IMR-90 (cell line): ENCODE measurements around the gene BSND. TPM values are rescaled to one million over a fixed set of nuclear protein-coding genes. Genes with fewer than 3 reads are reported as not detected.

ENCODE experiments used
- ATAC-seq: fragments of 200-7000 bp; cut with Tn5 transposase; 2 replicates; pipeline ENCODE4 v1.9.1; 2020; ENCODE audit warnings: low read depth, mild to moderate bottlenecking, moderate library complexity
- BruUV-seq: library from RNA; stranded (reverse); fragments of 400-500 nt; replicated peaks from 2 replicates; lab custom pipeline; 2021; lab: Mats Ljungman, UMichigan
- CTCF ChIA-PET: fragments of 300-600 bp; formaldehyde crosslinking; extraction: SDS; loops from one replicate; lab custom pipeline; 2021; ENCODE audit warnings: antibody characterized with exemption; lab: Yijun Ruan, JAX
- POLR2A ChIA-PET: fragments of 300-600 bp; sonication (Branson Sonifier 250); formaldehyde crosslinking; loops from one replicate; lab custom pipeline; 2022; ENCODE audit warnings: antibody characterized with exemption; ENCODE audit not compliant: unreplicated experiment; lab: Charles Lee
- DNase-seq: peaks from one replicate; pipeline ENCODE4 v3.0.0; 2013
- H2AFZ ChIP-seq: replicated peaks from 2 replicates; pipeline ENCODE3; 2013; ENCODE audit warnings: low read length, mild to moderate bottlenecking; ENCODE audit not compliant: poor library complexity
- H2AK5ac ChIP-seq: 2 replicates; pipeline ENCODE4 v1.6.1; 2013; ENCODE audit warnings: low read depth, low read length, inconsistent platforms
- H2AK9ac ChIP-seq: replicated peaks from 2 replicates; pipeline ENCODE3; 2013; ENCODE audit warnings: mild to moderate bottlenecking, low read depth, low read length, moderate library complexity; ENCODE audit not compliant: poor library complexity
- H2BK120ac ChIP-seq: 2 replicates; pipeline ENCODE4 v1.6.1; 2013; ENCODE audit warnings: low read depth, low read length, inconsistent platforms
- H2BK15ac ChIP-seq: 3 replicates; pipeline ENCODE4 v1.6.1; 2013; ENCODE audit warnings: low read depth, low read length, inconsistent platforms
- H2BK20ac ChIP-seq: 2 replicates; pipeline ENCODE4 v1.6.1; 2013; ENCODE audit warnings: low read depth, mild to moderate bottlenecking, inconsistent platforms, low read length, moderate library complexity
- H2BK5ac ChIP-seq: 2 replicates; pipeline ENCODE4 v1.6.1; 2013; ENCODE audit warnings: mild to moderate bottlenecking, low read depth, low read length, inconsistent platforms; ENCODE audit not compliant: poor library complexity, severe bottlenecking
- H3K14ac ChIP-seq: replicated peaks from 2 replicates; pipeline ENCODE4 v1.6.1; 2013; ENCODE audit warnings: low read depth, low read length, inconsistent platforms
- H3K18ac ChIP-seq: 2 replicates; pipeline ENCODE4 v1.6.1; 2013; ENCODE audit warnings: low read depth, low read length, control low read depth
- H3K23ac ChIP-seq: 2 replicates; pipeline ENCODE4 v1.6.1; 2013; ENCODE audit warnings: low read depth, low read length, inconsistent platforms
- H3K27ac ChIP-seq: 2 replicates; pipeline ENCODE4 v1.5.1; 2013; ENCODE audit warnings: mild to moderate bottlenecking, control low read depth, low read length; ENCODE audit not compliant: insufficient read depth
- H3K27me3 ChIP-seq: 2 replicates; pipeline ENCODE4 v1.6.1; 2013; ENCODE audit warnings: low read length; ENCODE audit not compliant: control insufficient read depth, insufficient read depth
- H3K36me3 ChIP-seq: 2 replicates; pipeline ENCODE4 v1.6.1; 2013; ENCODE audit warnings: low read length, mixed read lengths; ENCODE audit not compliant: control insufficient read depth, insufficient read depth
- H3K4ac ChIP-seq: 2 replicates; pipeline ENCODE4 v1.6.1; 2013; ENCODE audit warnings: low read depth, low read length, inconsistent platforms
- H3K4me1 ChIP-seq: 2 replicates; pipeline ENCODE4 v1.6.1; 2013; ENCODE audit warnings: low read length, mixed read lengths; ENCODE audit not compliant: control insufficient read depth, insufficient read depth
- H3K4me2 ChIP-seq: 2 replicates; pipeline ENCODE4 v1.6.1; 2013; ENCODE audit warnings: low read depth, mild to moderate bottlenecking, control low read depth, low read length, moderate library complexity
- H3K4me3 ChIP-seq: 2 replicates; pipeline ENCODE4 v1.5.1; 2013; ENCODE audit warnings: low read depth, mild to moderate bottlenecking, control low read depth, low read length, moderate library complexity; ENCODE audit not compliant: insufficient read depth
- H3K56ac ChIP-seq: 2 replicates; pipeline ENCODE4 v1.6.1; 2013; ENCODE audit warnings: low read length, inconsistent platforms; ENCODE audit not compliant: insufficient read depth; ENCODE audit errors: extremely low read depth
- H3K79me1 ChIP-seq, 2 experiments: 2 replicates each; pipeline ENCODE4 v1.6.1; 2013; ENCODE audit warnings: low read length in 2 of 2, inconsistent platforms in 1 of 2, low read depth in 1 of 2
- H3K9ac ChIP-seq: 2 replicates; pipeline ENCODE4 v1.6.1; 2013; ENCODE audit warnings: low read depth, low read length, control low read depth
- H3K9me1 ChIP-seq: 2 replicates; pipeline ENCODE4 v1.6.1; 2013; ENCODE audit warnings: low read length, inconsistent platforms; ENCODE audit not compliant: insufficient read depth
- H3K9me3 ChIP-seq: 2 replicates; pipeline ENCODE4 v1.6.1; 2013; ENCODE audit warnings: low read length; ENCODE audit not compliant: control insufficient read depth, insufficient read depth
- H4K20me1 ChIP-seq: 2 replicates; pipeline ENCODE4 v1.6.1; 2013; ENCODE audit warnings: low read length, inconsistent platforms; ENCODE audit not compliant: insufficient read depth
- H4K5ac ChIP-seq: 2 replicates; pipeline ENCODE4 v1.6.1; 2013; ENCODE audit warnings: mild to moderate bottlenecking, low read depth, low read length, control low read depth
- H4K8ac ChIP-seq, 2 experiments: 2 replicates each; pipeline ENCODE4 v1.6.1; 2013; ENCODE audit warnings: low read depth in 2 of 2, low read length in 2 of 2, control low read depth in 1 of 2, inconsistent platforms in 1 of 2
- H4K91ac ChIP-seq: 2 replicates; pipeline ENCODE4 v1.6.1; 2013; ENCODE audit warnings: low read depth, low read length, inconsistent platforms; ENCODE audit not compliant: insufficient read depth
- BHLHE40 ChIP-seq: fragments of 150-350 bp; IDR thresholded peaks from 2 replicates; pipeline ENCODE4 v1.6.1; 2016; ENCODE audit warnings: mild to moderate bottlenecking, low read depth, low read length
- CEBPB ChIP-seq: IDR thresholded peaks from 2 replicates; pipeline ENCODE4 v1.6.1; 2012; ENCODE audit warnings: low read depth, low read length, improper control_type of control experiment
- CHD1 ChIP-seq: IDR thresholded peaks from 2 replicates; pipeline ENCODE4 v1.6.1; 2012; ENCODE audit warnings: low read depth, low read length, improper control_type of control experiment
- CTCF ChIP-seq: conservative IDR thresholded peaks from 2 replicates; pipeline ENCODE4 v1.5.1; 2012; ENCODE audit warnings: mild to moderate bottlenecking, low read depth, low read length, improper control_type of control experiment
- ELK1 ChIP-seq: fragments of 150-350 bp; IDR thresholded peaks from 2 replicates; pipeline ENCODE4 v1.6.1; 2016; ENCODE audit warnings: low read depth, mild to moderate bottlenecking, low read length, moderate library complexity, borderline replicate concordance
- FOS ChIP-seq: fragments of 150-350 bp; IDR thresholded peaks from 2 replicates; pipeline ENCODE4 v1.6.1; 2016; ENCODE audit warnings: low read depth, low read length
- MAFK ChIP-seq: IDR thresholded peaks from 2 replicates; pipeline ENCODE4 v1.6.1; 2012; ENCODE audit warnings: low read depth, low read length, improper control_type of control experiment
- MAZ ChIP-seq: IDR thresholded peaks from 2 replicates; pipeline ENCODE4 v1.6.1; 2012; ENCODE audit warnings: low read depth, mild to moderate bottlenecking, low read length, improper control_type of control experiment, moderate library complexity, borderline replicate concordance
- MXI1 ChIP-seq: IDR thresholded peaks from 2 replicates; pipeline ENCODE4 v1.6.1; 2012; ENCODE audit warnings: low read depth, mild to moderate bottlenecking, low read length, moderate library complexity, borderline replicate concordance
- NFE2L2 ChIP-seq: fragments of 150-350 bp; IDR thresholded peaks from 2 replicates; pipeline ENCODE4 v1.6.1; 2016; ENCODE audit warnings: low read depth, mild to moderate bottlenecking, low read length
- POLR2A ChIP-seq: IDR thresholded peaks from 2 replicates; pipeline ENCODE4 v1.6.1; 2012; ENCODE audit warnings: mild to moderate bottlenecking, low read depth, low read length
- RAD21 ChIP-seq: IDR thresholded peaks from 2 replicates; pipeline ENCODE4 v1.6.1; 2012; ENCODE audit warnings: low read length, improper control_type of control experiment
- RCOR1 ChIP-seq: IDR thresholded peaks from 2 replicates; pipeline ENCODE4 v1.6.1; 2012; ENCODE audit warnings: mild to moderate bottlenecking, low read length, improper control_type of control experiment; ENCODE audit not compliant: insufficient replicate concordance
- RFX5 ChIP-seq: IDR thresholded peaks from 2 replicates; pipeline ENCODE4 v1.8.0; 2012; ENCODE audit warnings: low read depth, mild to moderate bottlenecking, low read length, moderate library complexity
- USF2 ChIP-seq: fragments of 150-350 bp; IDR thresholded peaks from 2 replicates; pipeline ENCODE4 v1.6.1; 2017; ENCODE audit warnings: mild to moderate bottlenecking, antibody characterized with exemption, low read length, low read depth
- WGBS, 2 experiments: methylation state at CpG; one replicate each; pipeline versions ENCODE4 v1.1.5 to v1.1.7; 2013; ENCODE audit warnings: missing lambda C conversion rate in 2 of 2; ENCODE audit not compliant: insufficient read length in 1 of 2; ENCODE audit errors: extremely low coverage in 2 of 2; 5-methylcytosine and 5-hydroxymethylcytosine counted together
- dilution Hi-C: fragments of 300-500 bp; cut with HindIII; formaldehyde crosslinking; loops from one replicate; pipeline ENCODE4 v1.14.3; 2018; ENCODE audit warnings: low sequenced_read_pairs; ENCODE audit not compliant: unreplicated experiment
- in situ Hi-C: fragments of 300-500 bp; cut with MboI; formaldehyde crosslinking; loops from 3 replicates; pipeline ENCODE4 v1.14.3; 2019; ENCODE audit warnings: low sequenced_read_pairs, inconsistent platforms, mixed read lengths
- intact Hi-C: fragments of 100-400 bp; cut with micrococcal nuclease; formaldehyde crosslinking; loops from 2 replicates; pipeline ENCODE4 v1.10.0; 2022
- polyA plus RNA-seq, 3 experiments: library from polyadenylated mRNA; depleted of rRNA; stranded (reverse); fragments of >200 nt; gene quantifications; 2 replicates each; pipeline ENCODE4 v1.2.3, GENCODE V29; 2012; ENCODE audit warnings: low replicate concordance in 1 of 3
- total RNA-seq: library from RNA; depleted of rRNA; stranded (reverse); fragments of >200 nt; gene quantifications from 2 replicates; pipeline ENCODE4 v1.2.3, GENCODE V29; 2012

The BSND gene
- total and polyA plus RNA-seq, 2 of the 4 experiments (the other 2 are of a cell fraction), result not detected

GRCh38 chr1:54995013-54995760 lies 3.5 kb upstream of the BSND start:
- no peak overlapping the region for H2BK15ac ChIP-seq
- H4K20me1 ChIP-seq, result peaks cover 7% of the 10 kb centered on the region; the same call in 1 of the 2 replicates
- no peak overlapping the region for H2BK5ac ChIP-seq
- H3K79me1 ChIP-seq, result no peaks in the 10 kb centered on the region
- no peak overlapping the region for H3K27ac ChIP-seq
- H3K36me3 ChIP-seq, result no peaks in the 10 kb centered on the region
- H3K9me3 ChIP-seq, result no peaks in the 10 kb centered on the region
- intact Hi-C loops, result loop anchor here (5.0 kb wide), 1 partner anchor 183 kb away; no protein-coding TSS in a partner anchor
- ChIA-PET POLR2A (no interaction called here), CTCF (interaction anchor here (1.4 to 1.7 kb wide), 3 partner anchors 18 to 50 kb away, joined by 6 to 13 read pairs (median 9); no protein-coding TSS in a partner anchor)
- H3K9ac ChIP-seq, result no peak overlapping the region
- H3K18ac ChIP-seq, result no peak overlapping the region
- BruUV-seq, result no TSS peak
- no peak overlapping the region for H4K5ac ChIP-seq
- no peak for DNase-seq
- no peak overlapping the region for H4K91ac ChIP-seq
- ATAC-seq, result no peak
- no peak overlapping the region for H4K8ac ChIP-seq
- no peak overlapping the region for H2AK5ac ChIP-seq
- H3K9me1 ChIP-seq, result no peaks in the 10 kb centered on the region
- no peak overlapping the region for H3K56ac ChIP-seq
- no peak overlapping the region for H2AK9ac ChIP-seq
- 53% methylated on average over 6 of the region's 12 CpGs; no CpG with 5 or more reads in 1 of the 2 experiments for WGBS, 2 experiments
- dilution Hi-C loops, result no loop called here
- no peak overlapping the region for H3K4me2 ChIP-seq
- H3K4me1 ChIP-seq, result no peaks in the 10 kb centered on the region
- H3K4me3 ChIP-seq, result no peak overlapping the region
- no peak overlapping the region for H2AFZ ChIP-seq
- H3K4ac ChIP-seq, result no peak overlapping the region
- H3K27me3 ChIP-seq, result peaks cover 67% of the 10 kb centered on the region
- in situ Hi-C loops, result loop anchor here (5.0 kb wide), 1 partner anchor 43 kb away; no protein-coding TSS in a partner anchor
- H3K23ac ChIP-seq, result no peak overlapping the region
- no peak overlapping the region for H2BK120ac ChIP-seq
- H3K14ac ChIP-seq, result no peak overlapping the region
- H2BK20ac ChIP-seq, result no peak overlapping the region
- no peak for TF ChIP-seq POLR2A
- no peak for TF ChIP-seq RAD21
- no peak for TF ChIP-seq MXI1
- TF ChIP-seq CEBPB, result no peak
- TF ChIP-seq CTCF, result no peak
- no peak for TF ChIP-seq USF2
- TF ChIP-seq ELK1, result no peak
- TF ChIP-seq RFX5, result no peak
- no peak for TF ChIP-seq BHLHE40
- TF ChIP-seq CHD1, result no peak
- no peak for TF ChIP-seq MAFK
- TF ChIP-seq NFE2L2, result no peak
- TF ChIP-seq RCOR1, result no peak
- no peak for TF ChIP-seq FOS
- no peak for TF ChIP-seq MAZ
